Panc1 (cell line): ENCODE data around the gene DEXI. TPM values are rescaled to one million over a fixed set of nuclear protein-coding genes. Genes with fewer than 3 reads are reported as not detected.

Experiments used
- ATAC-seq: fragments of 200-7000 bp; cut with Tn5 transposase; 2 replicates; pipeline ENCODE4 v1.9.1; 2020; ENCODE audit warnings: mild to moderate bottlenecking, moderate library complexity
- BruUV-seq: library from RNA; stranded (reverse); fragments of 400-500 nt; replicated peaks from 2 replicates; lab custom pipeline; 2021; lab: Mats Ljungman, UMichigan
- CTCF ChIA-PET: fragments of 300-600 bp; sonication (Branson Sonifier 250); formaldehyde crosslinking; loops from one replicate; lab custom pipeline; 2022; ENCODE audit warnings: antibody characterized with exemption; lab: Charles Lee
- POLR2A ChIA-PET: fragments of 300-600 bp; sonication (Branson Sonifier 250); formaldehyde crosslinking; loops from one replicate; lab custom pipeline; 2022; ENCODE audit warnings: antibody characterized with exemption; lab: Charles Lee
- DNase-seq: peaks from one replicate; pipeline ENCODE4 v3.0.0-alpha.2; 2010; ENCODE audit warnings: low read depth, low spot score
- H3K27ac ChIP-seq: 2 replicates; pipeline ENCODE4 v1.5.1; 2011; ENCODE audit warnings: mild to moderate bottlenecking, low read length, inconsistent platforms
- H3K27me3 ChIP-seq: fragments of 200-500 bp; sonication (Bioruptor generic); 2 replicates; pipeline ENCODE4 v1.6.0; 2014; ENCODE audit warnings: low read length, inconsistent platforms; ENCODE audit not compliant: control insufficient read depth, insufficient read depth
- H3K36me3 ChIP-seq: fragments of 200-500 bp; sonication (Bioruptor generic); 2 replicates; pipeline ENCODE4 v1.5.1; 2014; ENCODE audit warnings: inconsistent platforms, mild to moderate bottlenecking, low read length, moderate library complexity; ENCODE audit not compliant: control insufficient read depth, insufficient read depth
- H3K4me1 ChIP-seq: 2 replicates; pipeline ENCODE4 v1.5.1; 2011; ENCODE audit warnings: inconsistent platforms, mild to moderate bottlenecking, low read length, moderate library complexity; ENCODE audit not compliant: control insufficient read depth, insufficient read depth
- H3K4me3 ChIP-seq, 2 experiments: 2 replicates each; pipeline ENCODE4 v1.5.1; 2011 to 2012; ENCODE audit warnings: low read depth in 2 of 2, low read length in 2 of 2, mild to moderate bottlenecking in 2 of 2, inconsistent platforms in 1 of 2, moderate library complexity in 1 of 2
- H3K9me3 ChIP-seq: fragments of 200-500 bp; sonication (Bioruptor generic); 2 replicates; pipeline ENCODE4 v1.5.1; 2014; ENCODE audit warnings: low read depth, mild to moderate bottlenecking, inconsistent platforms, low read length, moderate library complexity; ENCODE audit not compliant: control insufficient read depth, insufficient read depth
- CTCF ChIP-seq: fragments of 450-650 bp; IDR thresholded peaks from 2 replicates; pipeline ENCODE4 v1.5.1; 2017; ENCODE audit warnings: mild to moderate bottlenecking
- POLR2AphosphoS5 ChIP-seq: IDR thresholded peaks from 2 replicates; pipeline ENCODE4 v1.6.1; 2012; ENCODE audit warnings: mild to moderate bottlenecking, low read depth, low read length, moderate library complexity
- REST ChIP-seq, 2 experiments: IDR thresholded peaks; 2 replicates each; pipeline ENCODE4 v1.6.1; 2011 to 2012; ENCODE audit warnings: low read depth in 2 of 2, control low read depth in 1 of 2, low read length in 1 of 2, mild to moderate bottlenecking in 1 of 2, moderate library complexity in 1 of 2; ENCODE audit not compliant: insufficient read depth in 1 of 2
- SIN3A ChIP-seq: IDR thresholded peaks from 2 replicates; pipeline ENCODE4 v1.6.1; 2012; ENCODE audit warnings: low read depth, mild to moderate bottlenecking, low read length, moderate library complexity, borderline replicate concordance; ENCODE audit not compliant: insufficient read depth
- TCF7L2 ChIP-seq: IDR thresholded peaks from 2 replicates; pipeline ENCODE4 v1.6.1; 2011; ENCODE audit warnings: mild to moderate bottlenecking, low read depth, low read length, inconsistent platforms
- in situ Hi-C: cut with HindIII; loops from 2 replicates; pipeline ENCODE4 v1.10.0; 2016; ENCODE audit warnings: low sequenced_read_pairs, low pct_unique_long_range_greater_than_20kb
- intact Hi-C: fragments of 100-400 bp; cut with micrococcal nuclease; formaldehyde crosslinking; loops from one replicate; pipeline ENCODE4 v1.10.0; 2022; ENCODE audit not compliant: unreplicated experiment
- total RNA-seq: library from RNA; stranded (reverse); gene quantifications from one replicate; pipeline ENCODE4 v1.2.1, GENCODE V29; 2021; ENCODE audit not compliant: unreplicated experiment

The DEXI gene
- total RNA-seq, 1 experiment from 2014 or later = 32.2 TPM

- no peak for DNase-seq
- intact Hi-C loops = no loop called here
- no peaks in the 10 kb centered on the region for H3K36me3 ChIP-seq
- ChIA-PET CTCF (no interaction called here), POLR2A (no interaction called here)
- ATAC-seq = no peak
- no peaks in the 10 kb centered on the region for H3K9me3 ChIP-seq
- BruUV-seq = no TSS peak
- in situ Hi-C loops = no loop called here
- H3K27me3 ChIP-seq = no peaks in the 10 kb centered on the region
- H3K27ac ChIP-seq = no peak overlapping the region
- H3K4me1 ChIP-seq = no peaks in the 10 kb centered on the region
- H3K4me3 ChIP-seq = no peak overlapping the region
- TF ChIP-seq TCF7L2 = no peak
- TF ChIP-seq CTCF = no peak
- TF ChIP-seq SIN3A = no peak
- no peak for TF ChIP-seq REST (IDR thresholded peaks at IDR 0.05; ENCODE audit: insufficient read depth in 1 of 2, low read depth in 2 of 2, low read length in 1 of 2)
- TF ChIP-seq POLR2AphosphoS5 = no peak
Observed at GRCh38 chr16:10976634-10977033, 34.4 kb upstream of the DEXI start.

- CTCF ChIA-PET = no interaction called here
- POLR2A ChIA-PET = no interaction called here
- ATAC-seq (no peak), DNase-seq (no peak)
- no peaks in the 10 kb centered on the region for H3K4me1 ChIP-seq
- H3K4me3 ChIP-seq = no peak overlapping the region
- intact Hi-C loops (no loop called here), in situ Hi-C loops (no loop called here)
- TF ChIP-seq CTCF (no peak), POLR2AphosphoS5 (no peak), TCF7L2 (no peak), REST (IDR thresholded peaks at IDR 0.05; ENCODE audit: insufficient read depth in 1 of 2, low read depth in 2 of 2, low read length in 1 of 2) (no peak), SIN3A (no peak)
- no peaks in the 10 kb centered on the region for H3K27me3 ChIP-seq
- no TSS peak for BruUV-seq
- H3K36me3 ChIP-seq = no peaks in the 10 kb centered on the region
- H3K9me3 ChIP-seq = no peaks in the 10 kb centered on the region
- H3K27ac ChIP-seq = no peak overlapping the region
Observed at GRCh38 chr16:10972819-10973464, 30.7 kb upstream of the DEXI start.
